NT2/D1 (cell line): Measurements from ENCODE around the gene PNPLA8.
A peak's percentile ranks its signal among the peaks of the same experiment; 100 is the strongest.

ENCODE experiments used
- DNase-seq: peaks from one replicate; pipeline ENCODE4 v3.0.0-alpha.2; 2011; ENCODE audit warnings: low read depth, low spot score
- H3K27me3 ChIP-seq: 2 replicates; pipeline ENCODE4 v1.6.0; 2011; ENCODE audit warnings: mild to moderate bottlenecking; ENCODE audit not compliant: insufficient read length, insufficient read depth
- H3K36me3 ChIP-seq: 2 replicates; pipeline ENCODE4 v1.6.1; 2011; ENCODE audit warnings: mild to moderate bottlenecking, low read length, mixed read lengths; ENCODE audit not compliant: insufficient read depth, insufficient read length
- H3K4me1 ChIP-seq: 2 replicates; pipeline ENCODE4 v1.5.1; 2011; ENCODE audit not compliant: insufficient read depth, insufficient read length
- H3K4me3 ChIP-seq: 2 replicates; pipeline ENCODE4 v1.5.1; 2011; ENCODE audit warnings: low read depth; ENCODE audit not compliant: insufficient read length
- H3K9ac ChIP-seq: 2 replicates; pipeline ENCODE4 v1.6.0; 2011; ENCODE audit warnings: low read depth; ENCODE audit not compliant: insufficient read length
- H3K9me3 ChIP-seq: 2 replicates; pipeline ENCODE4 v1.5.1; 2011; ENCODE audit warnings: mild to moderate bottlenecking, low read length; ENCODE audit not compliant: insufficient read depth
- SUZ12 ChIP-seq: IDR thresholded peaks from 2 replicates; pipeline ENCODE4 v1.6.1; 2011; ENCODE audit not compliant: insufficient read length, insufficient read depth; ENCODE audit errors: extremely low read depth
- YY1 ChIP-seq: IDR thresholded peaks from 2 replicates; pipeline ENCODE4 v1.6.1; 2011; ENCODE audit not compliant: insufficient read length, insufficient read depth
- ZNF274 ChIP-seq: IDR thresholded peaks from 2 replicates; pipeline ENCODE4 v1.6.1; 2011; ENCODE audit warnings: mild to moderate bottlenecking, low read depth, low read length

Gene PNPLA8

GRCh38 chr7:108456845-108457540 lies 68.9 kb downstream of the PNPLA8 start:
- DNase-seq, result no peak
- H3K9ac ChIP-seq, result peak overlapping the region; percentile 42

GRCh38 chr7:108455998-108456677 lies 69.8 kb downstream of the PNPLA8 start, which contains the start of gene NRCAM:
Gene NRCAM (minus strand): TSS chr7:108456436. CDS start chr7:108240064, 216,372 bp downstream.
- DNase-seq, result peak; percentile 77
- peaks cover 33% of the 10 kb centered on the region for H3K27me3 ChIP-seq

More at GRCh38 chr7:108456845-108457540, 68.9 kb downstream of the PNPLA8 start:
- Histone ChIP-seq H3K4me3 (peak overlapping the region; percentile 24), H3K9me3 (no peaks in the 10 kb centered on the region), H3K4me1 (no peaks in the 10 kb centered on the region), H3K27me3 (peaks cover 33% of the 10 kb centered on the region), H3K36me3 (no peaks in the 10 kb centered on the region)
- TF ChIP-seq YY1, result no peak
- TF ChIP-seq ZNF274, result no peak
- no peak for TF ChIP-seq SUZ12

GRCh38 chr7:108455551-108455997 lies 70.4 kb downstream of the PNPLA8 start:
- Histone ChIP-seq H3K4me1 (no peaks in the 10 kb centered on the region), H3K9me3 (no peaks in the 10 kb centered on the region), H3K4me3 (peak overlapping the region; percentile 71), H3K36me3 (no peaks in the 10 kb centered on the region), H3K27me3 (peaks cover 33% of the 10 kb centered on the region), H3K9ac (peak overlapping the region; percentile 81)
- no peak for DNase-seq
- TF ChIP-seq SUZ12 (no peak), YY1 (no peak), ZNF274 (no peak)

More at GRCh38 chr7:108455998-108456677, 69.8 kb downstream of the PNPLA8 start, which contains the start of gene NRCAM:
- peak within 1 kb of the TSS; percentile 81 for H3K9ac ChIP-seq
- H3K36me3 ChIP-seq, result no peaks in the 10 kb centered on the region
- no peaks in the 10 kb centered on the region for H3K9me3 ChIP-seq
- H3K4me3 ChIP-seq, result peak within 1 kb of the TSS; percentile 71
- H3K4me1 ChIP-seq, result no peaks in the 10 kb centered on the region
- TF ChIP-seq ZNF274, result no peak
- TF ChIP-seq SUZ12, result no peak
- TF ChIP-seq YY1, result no peak

- H3K36me3 ChIP-seq, result no peaks in the 10 kb centered on the region
- TF ChIP-seq YY1, result no peak
- TF ChIP-seq SUZ12, result no peak
- no peak for TF ChIP-seq ZNF274
- no peaks in the 10 kb centered on the region for H3K9me3 ChIP-seq
- peak overlapping the region; percentile 81 for H3K9ac ChIP-seq
- peak; percentile 39 for DNase-seq
- H3K4me3 ChIP-seq, result peak overlapping the region; percentile 71
- H3K4me1 ChIP-seq, result no peaks in the 10 kb centered on the region
- H3K27me3 ChIP-seq, result peaks cover 33% of the 10 kb centered on the region
Observed at GRCh38 chr7:108454674-108455550, 71.0 kb downstream of the PNPLA8 start.

GRCh38 chr7:108454317-108454673 lies 71.6 kb downstream of the PNPLA8 start:
- H3K4me1 ChIP-seq, result no peaks in the 10 kb centered on the region
- peak overlapping the region; percentile 71 for H3K4me3 ChIP-seq
- no peak for DNase-seq
- H3K36me3 ChIP-seq, result no peaks in the 10 kb centered on the region
- H3K9me3 ChIP-seq, result no peaks in the 10 kb centered on the region
- TF ChIP-seq SUZ12 (no peak), YY1 (no peak), ZNF274 (no peak)
- H3K27me3 ChIP-seq, result peaks cover 33% of the 10 kb centered on the region
- peak overlapping the region; percentile 18 for H3K9ac ChIP-seq

GRCh38 chr7:108453320-108453719 lies 72.6 kb downstream of the PNPLA8 start:
- TF ChIP-seq SUZ12, result no peak
- no peak for TF ChIP-seq ZNF274
- no peak for TF ChIP-seq YY1
- H3K9me3 ChIP-seq, result no peaks in the 10 kb centered on the region
- H3K4me1 ChIP-seq, result no peaks in the 10 kb centered on the region
- no peak for DNase-seq
- H3K9ac ChIP-seq, result no peak overlapping the region
- H3K27me3 ChIP-seq, result peaks cover 33% of the 10 kb centered on the region
- no peak overlapping the region for H3K4me3 ChIP-seq
- no peaks in the 10 kb centered on the region for H3K36me3 ChIP-seq

- TF ChIP-seq ZNF274 (no peak), SUZ12 (no peak), YY1 (no peak)
- Histone ChIP-seq H3K4me3 (no peak overlapping the region), H3K9me3 (no peaks in the 10 kb centered on the region), H3K36me3 (no peaks in the 10 kb centered on the region), H3K27me3 (peaks cover 27% of the 10 kb centered on the region), H3K4me1 (no peaks in the 10 kb centered on the region), H3K9ac (no peak overlapping the region)
- no peak for DNase-seq
Observed at GRCh38 chr7:108452707-108453106, 73.2 kb downstream of the PNPLA8 start.
